Tibial nerve (tissue), 4 donors: ENCODE results near the gene IGSF9. TPM values are rescaled to one million over a fixed set of nuclear protein-coding genes. Genes with fewer than 3 reads are reported as not detected.

Experiments used
- DNase-seq, 2 donors: peaks; one replicate each; pipeline ENCODE4 v3.0.0-alpha.2; 2019; ENCODE audit warnings: low spot score in 2 of 2
- H3K27ac ChIP-seq, 4 donors: fragments of 200-600 bp; sonication (generic) in 3 of 4; one replicate each; pipeline ENCODE4 v1.5.1; 2017 to 2019; ENCODE audit warnings: mild to moderate bottlenecking in 1 of 4
- H3K27me3 ChIP-seq, 2 donors: fragments of 200-600 bp; sonication (generic) in 1 of 2; one replicate each; pipeline versions ENCODE4 v1.5.1 to v1.6.0; 2017 to 2019
- H3K36me3 ChIP-seq, 3 donors: fragments of 200-600 bp; sonication (generic); one replicate each; pipeline ENCODE4 v1.5.1; 2018 to 2019
- H3K4me1 ChIP-seq, 4 donors: fragments of 200-600 bp; sonication (generic) in 3 of 4; one replicate each; pipeline ENCODE4 v1.5.1; 2017 to 2019
- H3K4me3 ChIP-seq, 4 donors: fragments of 200-600 bp; sonication (generic) in 3 of 4; one replicate each; pipeline ENCODE4 v1.5.1; 2017 to 2019; ENCODE audit warnings: mild to moderate bottlenecking in 1 of 4, moderate library complexity in 1 of 4
- H3K9me3 ChIP-seq, 4 donors: fragments of 200-600 bp; sonication (generic) in 3 of 4; one replicate each; pipeline ENCODE4 v1.5.1; 2017 to 2019
- EP300 ChIP-seq, 2 donors: sonication (generic); formaldehyde crosslinking; IDR thresholded peaks; one replicate each; pipeline ENCODE4 v1.6.1; 2017; ENCODE audit warnings: antibody characterized with exemption in 2 of 2, mild to moderate bottlenecking in 1 of 2
- POLR2A ChIP-seq, 2 donors: fragments of 450-650 bp; IDR thresholded peaks; one replicate each; pipeline ENCODE4 v1.6.1; 2017; ENCODE audit warnings: antibody characterized with exemption in 2 of 2, mild to moderate bottlenecking in 2 of 2, moderate library complexity in 2 of 2
- WGBS, 2 donors: methylation state at CpG; one replicate each; pipeline ENCODE4 v1.1.5; 2018; 5-methylcytosine and 5-hydroxymethylcytosine counted together
- total RNA-seq, 4 donors: library from RNA; depleted of rRNA; stranded (reverse); fragments of >200 nt; gene quantifications; one replicate each; pipeline ENCODE4 v1.1.0, GENCODE V29; 2016
- TF ChIP-seq, protein P1 (sequence below), 5 experiments: fragments of 200-600 bp in 3 of 5; fragments of 450-650 bp in 2 of 5; sonication (generic) in 3 of 5; IDR thresholded peaks; one replicate each; pipeline ENCODE4 v1.5.1; 2016 to 2019; ENCODE audit warnings: antibody characterized with exemption in 5 of 5, mild to moderate bottlenecking in 3 of 5, moderate library complexity in 2 of 5

IGSF9 gene
- total RNA-seq, 4 donors from 2014 or later: 0.20 to 0.63 TPM; not detected in 2

DNA sequence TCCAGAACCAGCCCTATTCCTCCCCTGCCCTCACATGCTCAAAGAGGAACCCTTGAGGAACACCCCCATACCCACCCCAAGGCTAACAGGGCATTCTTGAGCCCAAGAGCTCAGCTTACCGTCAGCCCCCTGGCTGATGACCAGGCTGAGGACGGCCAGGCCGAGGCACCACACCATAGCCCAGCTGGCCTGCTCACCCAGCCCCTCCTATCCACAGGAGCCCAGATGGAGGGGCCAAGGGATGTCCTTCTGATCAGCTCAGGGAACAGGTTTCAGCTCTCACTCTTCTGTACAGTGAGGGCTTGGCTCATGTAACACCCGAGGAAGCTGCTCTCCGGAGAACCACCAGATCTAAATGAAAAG, 2.2 kb downstream of the IGSF9 start:
- no peak overlapping the region for H3K4me3 ChIP-seq
- no peak overlapping the region for H3K27ac ChIP-seq
- H3K9me3 ChIP-seq: no peaks in the 10 kb centered on the region
- H3K4me1 ChIP-seq: peaks cover 0 to 15% (median 5%) of the 10 kb centered on the region in 4 donors
- no peaks in the 10 kb centered on the region for H3K36me3 ChIP-seq
- TF ChIP-seq POLR2A (IDR thresholded peaks at IDR 0.05) (no peak), EP300 (IDR thresholded peaks at IDR 0.05) (no peak)
- TF ChIP-seq, protein P1, sequence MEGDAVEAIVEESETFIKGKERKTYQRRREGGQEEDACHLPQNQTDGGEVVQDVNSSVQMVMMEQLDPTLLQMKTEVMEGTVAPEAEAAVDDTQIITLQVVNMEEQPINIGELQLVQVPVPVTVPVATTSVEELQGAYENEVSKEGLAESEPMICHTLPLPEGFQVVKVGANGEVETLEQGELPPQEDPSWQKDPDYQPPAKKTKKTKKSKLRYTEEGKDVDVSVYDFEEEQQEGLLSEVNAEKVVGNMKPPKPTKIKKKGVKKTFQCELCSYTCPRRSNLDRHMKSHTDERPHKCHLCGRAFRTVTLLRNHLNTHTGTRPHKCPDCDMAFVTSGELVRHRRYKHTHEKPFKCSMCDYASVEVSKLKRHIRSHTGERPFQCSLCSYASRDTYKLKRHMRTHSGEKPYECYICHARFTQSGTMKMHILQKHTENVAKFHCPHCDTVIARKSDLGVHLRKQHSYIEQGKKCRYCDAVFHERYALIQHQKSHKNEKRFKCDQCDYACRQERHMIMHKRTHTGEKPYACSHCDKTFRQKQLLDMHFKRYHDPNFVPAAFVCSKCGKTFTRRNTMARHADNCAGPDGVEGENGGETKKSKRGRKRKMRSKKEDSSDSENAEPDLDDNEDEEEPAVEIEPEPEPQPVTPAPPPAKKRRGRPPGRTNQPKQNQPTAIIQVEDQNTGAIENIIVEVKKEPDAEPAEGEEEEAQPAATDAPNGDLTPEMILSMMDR (IDR thresholded peaks at IDR 0.05): no peak
- H3K27me3 ChIP-seq: peaks cover 0 to 37% of the 10 kb centered on the region in 2 donors
- DNase-seq: no peak
- WGBS, 2 donors: 78 to 82% methylated on average over 5 of the region's 5 CpGs

DNA sequence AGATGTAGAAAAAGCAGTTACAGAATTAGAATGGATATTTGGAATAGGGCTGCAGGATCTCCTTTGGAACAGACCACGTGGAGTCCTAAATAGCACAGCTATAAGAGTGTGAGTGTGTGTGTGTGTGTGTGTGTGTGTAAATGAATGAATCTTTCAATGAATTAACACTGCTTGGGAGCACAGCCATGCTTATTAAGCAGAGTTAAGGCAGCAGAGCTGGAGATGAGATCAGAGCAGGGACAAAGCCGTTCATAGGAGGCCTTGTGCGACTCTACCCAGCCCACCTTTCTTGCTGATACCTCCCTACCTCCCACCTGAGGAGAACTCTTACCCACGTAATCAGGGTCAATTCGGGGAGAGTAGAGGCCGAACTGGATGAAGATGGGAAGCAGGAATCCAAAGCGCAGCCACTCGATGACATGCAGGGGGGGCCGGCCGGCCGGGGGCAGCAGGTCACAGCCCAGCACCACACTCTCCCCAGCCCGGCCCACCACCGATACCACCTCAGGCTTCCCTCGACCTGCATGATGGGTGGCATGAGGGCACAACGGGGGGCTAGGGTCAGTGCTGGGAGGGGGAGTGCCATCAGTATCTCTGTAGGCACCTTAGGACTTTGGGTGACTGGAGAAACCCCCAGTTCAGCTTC, 2.7 kb downstream of the IGSF9 start:
- 84 to 85% methylated on average over 15 of the region's 15 CpGs for WGBS, 2 donors
- no peaks in the 10 kb centered on the region for H3K9me3 ChIP-seq
- H3K4me1 ChIP-seq: peaks cover 0 to 15% (median 5%) of the 10 kb centered on the region in 4 donors
- H3K36me3 ChIP-seq: no peaks in the 10 kb centered on the region
- H3K27me3 ChIP-seq: peaks cover 0 to 38% of the 10 kb centered on the region in 2 donors
- H3K27ac ChIP-seq: no peak overlapping the region
- TF ChIP-seq, protein P1 (IDR thresholded peaks at IDR 0.05): no peak
- TF ChIP-seq POLR2A (IDR thresholded peaks at IDR 0.05) (no peak), EP300 (IDR thresholded peaks at IDR 0.05) (no peak)
- no peak for DNase-seq
- H3K4me3 ChIP-seq: no peak overlapping the region

DNA sequence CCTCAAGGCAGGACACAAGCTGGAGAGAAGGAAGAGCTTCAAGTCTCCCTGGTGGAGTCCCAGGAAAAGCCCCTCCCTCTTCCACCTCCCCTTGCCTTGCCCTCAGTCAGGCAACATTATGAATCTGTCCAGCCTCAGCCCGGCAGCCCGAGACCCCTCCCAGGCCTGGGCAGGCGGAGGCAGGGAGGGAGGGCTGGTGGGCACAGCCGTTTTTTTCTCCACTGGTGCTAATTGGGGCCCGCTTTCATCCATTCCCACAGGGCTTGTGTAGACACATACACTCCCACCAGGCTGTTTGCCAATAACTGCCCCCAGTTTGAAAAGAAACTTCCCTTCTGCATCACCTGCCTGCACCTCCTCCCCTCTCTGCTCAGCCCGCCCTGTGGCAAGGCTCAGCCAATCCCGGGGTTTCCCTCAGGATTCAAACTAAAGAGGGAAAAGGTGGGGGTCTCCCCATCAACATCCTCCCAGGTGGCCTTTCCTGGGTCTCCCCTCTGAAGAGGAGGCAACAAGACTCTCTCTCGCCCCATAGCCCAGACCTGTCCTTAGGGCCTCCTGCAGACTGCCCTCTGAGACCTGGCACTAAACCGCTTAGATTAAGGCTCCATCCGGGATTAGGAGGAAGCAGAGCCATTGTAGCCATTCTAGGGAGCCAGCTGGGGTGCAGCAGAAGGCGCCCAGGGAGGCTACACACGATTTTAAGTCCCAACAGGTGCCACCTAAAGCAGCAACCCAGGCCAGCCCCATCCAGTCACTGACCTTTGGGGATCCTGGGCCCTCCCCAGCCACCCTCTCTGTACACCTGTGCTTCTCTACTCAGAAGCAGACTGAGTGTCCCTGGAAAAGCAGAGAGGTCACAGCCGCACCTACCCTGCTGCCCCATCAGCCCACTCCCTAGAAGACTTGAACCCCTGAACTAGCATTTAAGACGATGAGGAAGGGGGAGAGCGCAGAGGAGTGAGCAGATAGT, 3.5 kb downstream of the IGSF9 start:
- no peaks in the 10 kb centered on the region for H3K36me3 ChIP-seq
- no peaks in the 10 kb centered on the region for H3K9me3 ChIP-seq
- 72 to 76% methylated on average over 11 to 14 of the region's 15 CpGs for WGBS, 2 donors
- peaks cover 0 to 21% (median 9%) of the 10 kb centered on the region in 4 donors for H3K4me1 ChIP-seq
- no peak for DNase-seq
- no peak overlapping the region for H3K27ac ChIP-seq
- H3K27me3 ChIP-seq: peaks cover 0 to 38% of the 10 kb centered on the region in 2 donors
- no peak overlapping the region for H3K4me3 ChIP-seq
- TF ChIP-seq, protein P1 (IDR thresholded peaks at IDR 0.05): no peak
- TF ChIP-seq POLR2A (IDR thresholded peaks at IDR 0.05): no peak
- TF ChIP-seq EP300 (IDR thresholded peaks at IDR 0.05): no peak

DNA sequence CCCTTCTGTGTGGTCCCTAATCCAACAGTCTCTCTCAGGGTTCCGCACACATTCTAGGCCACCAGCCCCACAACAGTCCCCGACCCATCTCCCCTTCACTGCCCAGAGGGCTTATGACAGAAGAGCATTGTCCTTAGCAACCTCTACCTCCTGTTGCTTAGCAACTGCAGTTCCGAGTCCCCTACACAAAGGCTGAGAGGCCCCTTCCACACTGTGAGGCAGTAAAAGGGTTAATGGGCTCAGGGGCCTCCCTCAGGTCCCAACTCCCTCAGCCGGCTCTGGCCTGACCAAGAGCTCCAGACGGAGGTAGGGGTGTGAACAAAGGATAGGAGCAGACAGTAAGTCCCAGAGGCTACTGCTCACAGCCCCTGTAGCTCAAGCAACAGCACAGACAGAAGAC, 4.3 kb downstream of the IGSF9 start:
- no peak overlapping the region for H3K27ac ChIP-seq
- H3K36me3 ChIP-seq: no peaks in the 10 kb centered on the region
- no peaks in the 10 kb centered on the region for H3K9me3 ChIP-seq
- TF ChIP-seq, protein P1 (IDR thresholded peaks at IDR 0.05): no peak
- TF ChIP-seq POLR2A (IDR thresholded peaks at IDR 0.05) (no peak), EP300 (IDR thresholded peaks at IDR 0.05) (no peak)
- H3K4me1 ChIP-seq: peaks cover 0 to 29% (median 13%) of the 10 kb centered on the region in 4 donors
- peaks cover 0 to 38% of the 10 kb centered on the region in 2 donors for H3K27me3 ChIP-seq
- no peak overlapping the region for H3K4me3 ChIP-seq
- WGBS, 2 donors: 60 to 65% methylated on average over 5 of the region's 5 CpGs
- no peak for DNase-seq
